Measurements from ENCODE around the gene FAM131A.

FAM131A gene

GRCh38 chr3:184388164-184388935, 51.0 kb downstream of the FAM131A start:
- DNase-seq = no peak
- Histone ChIP-seq H3K4me3 (ENCODE audit: low read depth, low read length) (no peak overlapping the region), H3K4me1 (no peaks in the 10 kb centered on the region), H3K36me3 (no peaks in the 10 kb centered on the region), H3K9me3 (no peaks in the 10 kb centered on the region), H3K27me3 (peaks cover 6% of the 10 kb centered on the region)
- TF ChIP-seq CTCF (IDR thresholded peaks at IDR 0.05; ENCODE audit: low read depth, low read length) = no peak

- DNase-seq = no peak
- TF ChIP-seq CTCF (IDR thresholded peaks at IDR 0.05; ENCODE audit: low read depth, low read length) = no peak
- Histone ChIP-seq H3K9me3 (no peaks in the 10 kb centered on the region), H3K27me3 (peaks cover 6% of the 10 kb centered on the region), H3K4me3 (ENCODE audit: low read depth, low read length) (no peak overlapping the region), H3K36me3 (no peaks in the 10 kb centered on the region), H3K4me1 (no peaks in the 10 kb centered on the region)
Observed at GRCh38 chr3:184388936-184389230, 51.5 kb downstream of the FAM131A start.

GRCh38 chr3:184389384-184389783, 52.0 kb downstream of the FAM131A start:
- peaks cover 6% of the 10 kb centered on the region for H3K27me3 ChIP-seq
- no peaks in the 10 kb centered on the region for H3K9me3 ChIP-seq
- no peak for TF ChIP-seq CTCF (IDR thresholded peaks at IDR 0.05; ENCODE audit: low read depth, low read length)
- no peaks in the 10 kb centered on the region for H3K4me1 ChIP-seq
- DNase-seq = no peak
- H3K36me3 ChIP-seq = no peaks in the 10 kb centered on the region
- no peak overlapping the region for H3K4me3 ChIP-seq (ENCODE audit: low read depth, low read length)

GRCh38 chr3:184389935-184390528, 52.6 kb downstream of the FAM131A start:
- H3K4me3 ChIP-seq (ENCODE audit: low read depth, low read length) = no peak overlapping the region
- DNase-seq = no peak
- no peaks in the 10 kb centered on the region for H3K4me1 ChIP-seq
- H3K9me3 ChIP-seq = no peaks in the 10 kb centered on the region
- no peak for TF ChIP-seq CTCF (IDR thresholded peaks at IDR 0.05; ENCODE audit: low read depth, low read length)
- peaks cover 6% of the 10 kb centered on the region for H3K27me3 ChIP-seq
- H3K36me3 ChIP-seq = no peaks in the 10 kb centered on the region

- DNase-seq = no peak
- H3K4me1 ChIP-seq = no peaks in the 10 kb centered on the region
- H3K9me3 ChIP-seq = no peaks in the 10 kb centered on the region
- peaks cover 6% of the 10 kb centered on the region for H3K27me3 ChIP-seq
- TF ChIP-seq CTCF (IDR thresholded peaks at IDR 0.05; ENCODE audit: low read depth, low read length) = no peak
- H3K4me3 ChIP-seq (ENCODE audit: low read depth, low read length) = no peak overlapping the region
- H3K36me3 ChIP-seq = no peaks in the 10 kb centered on the region
Observed at GRCh38 chr3:184391266-184391665, 53.9 kb downstream of the FAM131A start.

- no peak for TF ChIP-seq CTCF (IDR thresholded peaks at IDR 0.05; ENCODE audit: low read depth, low read length)
- Histone ChIP-seq H3K9me3 (no peaks in the 10 kb centered on the region), H3K4me1 (no peaks in the 10 kb centered on the region), H3K36me3 (no peaks in the 10 kb centered on the region), H3K4me3 (ENCODE audit: low read depth, low read length) (no peak overlapping the region), H3K27me3 (peaks cover 27% of the 10 kb centered on the region)
- no peak for DNase-seq
Observed at GRCh38 chr3:184395320-184395660, 57.9 kb downstream of the FAM131A start.

Measured in BE2C (cell line).